H1 (cell line): ENCODE measurements around the gene SORL1-AS1.

ENCODE experiments used
- CTCF ChIA-PET: fragments of 300-600 bp; sonication (Branson Sonifier 250); formaldehyde crosslinking; loops from one replicate; lab custom pipeline; 2021; ENCODE audit not compliant: partially characterized antibody; lab: Charles Lee
- POLR2A ChIA-PET: fragments of 300-600 bp; sonication (Branson Sonifier 250); formaldehyde crosslinking; loops from one replicate; lab custom pipeline; 2021; ENCODE audit warnings: inconsistent platforms; ENCODE audit not compliant: partially characterized antibody; lab: Charles Lee
- DNase-seq, 2 experiments: peaks; one replicate each; pipeline versions ENCODE4 v3.0.0 to v3.0.0-alpha.2; 2010 to 2022; ENCODE audit warnings: low spot score in 2 of 2, low read depth in 1 of 2, mixed read lengths in 1 of 2
- FAIRE-seq: peaks from 2 replicates; lab custom pipeline; 2011; peaks lifted over from hg19 to GRCh38; lab: Jason Lieb, UNC
- H2AFZ ChIP-seq: 2 replicates; pipeline ENCODE4 v1.8.1; 2012; ENCODE audit warnings: low read length, inconsistent platforms
- H2AK5ac ChIP-seq: 2 replicates; pipeline ENCODE4 v1.6.1; 2013; ENCODE audit warnings: low read depth, low read length
- H2BK120ac ChIP-seq: replicated peaks from 2 replicates; pipeline ENCODE3; 2013; ENCODE audit warnings: low read depth, low read length, inconsistent platforms
- H2BK12ac ChIP-seq: 2 replicates; pipeline ENCODE4 v1.6.1; 2013; ENCODE audit warnings: low read depth, low read length
- H2BK15ac ChIP-seq: 2 replicates; pipeline ENCODE4 v1.6.1; 2013; ENCODE audit warnings: low read length
- H2BK20ac ChIP-seq: 2 replicates; pipeline ENCODE4 v1.6.1; 2013; ENCODE audit warnings: low read length
- H2BK5ac ChIP-seq: 2 replicates; pipeline ENCODE4 v1.6.1; 2013; ENCODE audit warnings: low read depth, low read length
- H3K14ac ChIP-seq: 2 replicates; pipeline ENCODE4 v1.6.1; 2013; ENCODE audit warnings: inconsistent platforms; ENCODE audit not compliant: insufficient read length
- H3K18ac ChIP-seq: 2 replicates; pipeline ENCODE4 v1.6.1; 2013; ENCODE audit warnings: low read length; ENCODE audit errors: extremely low read depth
- H3K23ac ChIP-seq: 2 replicates; pipeline ENCODE4 v1.6.1; 2013; ENCODE audit warnings: inconsistent platforms; ENCODE audit not compliant: insufficient read length
- H3K23me2 ChIP-seq: 2 replicates; pipeline ENCODE4 v1.6.1; 2013; ENCODE audit warnings: low read depth, low read length
- H3K27ac ChIP-seq: 2 replicates; pipeline ENCODE4 v1.6.1; 2011; ENCODE audit warnings: low read depth, low read length, inconsistent platforms
- H3K27me3 ChIP-seq, 4 experiments: replicated peaks in 1 of 4; 1 replicate in 1 of 4; 2 replicates in 3 of 4; pipeline versions ENCODE4 v1.6.1 to v1.8.1; 2011 to 2013; ENCODE audit warnings: low read length in 3 of 4, mild to moderate bottlenecking in 3 of 4, inconsistent platforms in 2 of 4, mixed read lengths in 2 of 4, moderate library complexity in 1 of 4; ENCODE audit not compliant: control insufficient read depth in 3 of 4, insufficient read depth in 3 of 4; ENCODE audit errors: extremely low read depth in 1 of 4
- H3K36me3 ChIP-seq, 4 experiments: 2 replicates each; pipeline versions ENCODE4 v1.6.1 to v1.8.1; 2011 to 2013; ENCODE audit warnings: mild to moderate bottlenecking in 4 of 4, low read length in 3 of 4, moderate library complexity in 2 of 4, control low read depth in 1 of 4, inconsistent platforms in 1 of 4; ENCODE audit not compliant: insufficient read depth in 4 of 4, control insufficient read depth in 2 of 4
- H3K4ac ChIP-seq: replicated peaks from 2 replicates; pipeline ENCODE3; 2013; ENCODE audit warnings: low read length, low read depth, mixed read lengths, inconsistent platforms; ENCODE audit not compliant: insufficient read length
- H3K4me1 ChIP-seq, 4 experiments: replicated peaks in 1 of 4; 1 replicate in 1 of 4; 2 replicates in 3 of 4; pipeline versions ENCODE4 v1.6.1 to v1.8.1; 2011 to 2013; ENCODE audit warnings: low read length in 3 of 4, inconsistent platforms in 2 of 4, mixed read lengths in 1 of 4; ENCODE audit not compliant: insufficient read depth in 4 of 4, control insufficient read depth in 3 of 4
- H3K4me2 ChIP-seq, 2 experiments: 2 replicates each; pipeline versions ENCODE4 v1.6.1 to v1.8.1; 2011 to 2013; ENCODE audit warnings: low read depth in 2 of 2, low read length in 2 of 2, control low read depth in 1 of 2, inconsistent platforms in 1 of 2, mild to moderate bottlenecking in 1 of 2; ENCODE audit not compliant: insufficient read depth in 1 of 2
- H3K4me3 ChIP-seq, 4 experiments: fragments of 200-600, 300-600 bp in 1 of 4; sonication (generic), shearing (Covaris generic), sonication (Bioruptor Twin) in 1 of 4; 2 replicates each; pipeline versions ENCODE4 v1.5.1 to v1.8.1; 2011 to 2016; ENCODE audit warnings: low read length in 4 of 4, low read depth in 3 of 4, control low read depth in 2 of 4, inconsistent platforms in 2 of 4, mild to moderate bottlenecking in 2 of 4, mixed read lengths in 1 of 4, moderate library complexity in 1 of 4; ENCODE audit not compliant: insufficient read depth in 2 of 4; ENCODE audit errors: extremely low read depth in 1 of 4
- H3K56ac ChIP-seq: replicated peaks from 2 replicates; pipeline ENCODE3; 2013; ENCODE audit warnings: low read depth, mild to moderate bottlenecking, mixed read lengths, low read length, inconsistent platforms; ENCODE audit not compliant: insufficient read length
- H3K79me1 ChIP-seq: 2 replicates; pipeline ENCODE4 v1.6.1; 2013; ENCODE audit warnings: low read depth, low read length, control low read depth
- H3K79me2 ChIP-seq, 2 experiments: 2 replicates each; pipeline versions ENCODE4 v1.6.1 to v1.8.1; 2012 to 2013; ENCODE audit warnings: low read length in 2 of 2, mild to moderate bottlenecking in 2 of 2, inconsistent platforms in 1 of 2; ENCODE audit not compliant: insufficient read depth in 2 of 2, control insufficient read depth in 1 of 2
- H3K9ac ChIP-seq, 4 experiments: replicated peaks in 1 of 4; 1 replicate in 1 of 4; 2 replicates in 3 of 4; pipeline versions ENCODE4 v1.6.1 to v1.8.1; 2011 to 2013; ENCODE audit warnings: low read depth in 3 of 4, low read length in 3 of 4, control low read depth in 2 of 4, mild to moderate bottlenecking in 2 of 4, moderate library complexity in 2 of 4, inconsistent platforms in 1 of 4; ENCODE audit errors: extremely low read depth in 1 of 4
- H3K9me3 ChIP-seq, 2 experiments: 2 replicates each; pipeline versions ENCODE4 v1.6.1 to v1.8.1; 2012 to 2013; ENCODE audit warnings: mild to moderate bottlenecking in 2 of 2, moderate library complexity in 2 of 2, control low read depth in 1 of 2, inconsistent platforms in 1 of 2, low read depth in 1 of 2, low read length in 1 of 2, mixed read lengths in 1 of 2; ENCODE audit not compliant: insufficient read depth in 2 of 2
- H4K20me1 ChIP-seq, 2 experiments: replicated peaks in 1 of 2; 2 replicates each; pipeline versions ENCODE3 to v1.8.1; 2011 to 2013; ENCODE audit warnings: inconsistent platforms in 2 of 2, low read length in 2 of 2, mild to moderate bottlenecking in 1 of 2; ENCODE audit not compliant: insufficient read depth in 2 of 2, control insufficient read depth in 1 of 2
- H4K5ac ChIP-seq: 2 replicates; pipeline ENCODE4 v1.6.1; 2013; ENCODE audit warnings: low read length, low read depth, mixed read lengths, inconsistent platforms; ENCODE audit not compliant: insufficient read length
- H4K8ac ChIP-seq: 2 replicates; pipeline ENCODE4 v1.8.0; 2013; ENCODE audit warnings: mild to moderate bottlenecking, moderate library complexity, low read length, inconsistent platforms; ENCODE audit not compliant: insufficient read depth; ENCODE audit errors: extremely low read depth
- H4K91ac ChIP-seq: replicated peaks from 2 replicates; pipeline ENCODE3; 2013; ENCODE audit warnings: low read length, mixed read lengths, inconsistent platforms; ENCODE audit not compliant: insufficient read length
- CBX5 ChIP-seq: fragments of 300-800, 300-1000 bp; sonication (generic); IDR thresholded peaks from 2 replicates; pipeline ENCODE4 v1.7.1; 2016; ENCODE audit warnings: antibody characterized with exemption, low read length, low read depth
- GABPA ChIP-seq: IDR thresholded peaks from 2 replicates; pipeline ENCODE4 v1.6.1; 2011; ENCODE audit warnings: mild to moderate bottlenecking, low read length, moderate library complexity, borderline replicate concordance; ENCODE audit not compliant: insufficient read depth
- KDM4A ChIP-seq: IDR thresholded peaks from one replicate; pipeline ENCODE4 v1.7.1; 2012; ENCODE audit warnings: low read depth, mild to moderate bottlenecking, moderate library complexity, low read length, inconsistent platforms; ENCODE audit not compliant: severe bottlenecking
- RBBP5 ChIP-seq: IDR thresholded peaks from 2 replicates; pipeline ENCODE4 v1.7.1; 2012; ENCODE audit warnings: low read depth, mild to moderate bottlenecking, inconsistent platforms, low read length, moderate library complexity, borderline replicate concordance
- RXRA ChIP-seq: IDR thresholded peaks from 2 replicates; pipeline ENCODE4 v1.6.1; 2011; ENCODE audit warnings: low read depth, mild to moderate bottlenecking, low read length, moderate library complexity; ENCODE audit not compliant: insufficient read depth
- SRF ChIP-seq: IDR thresholded peaks from 2 replicates; pipeline ENCODE4 v1.6.1; 2011; ENCODE audit warnings: mild to moderate bottlenecking, low read depth, low read length, moderate library complexity
- TBP ChIP-seq: IDR thresholded peaks from 2 replicates; pipeline ENCODE4 v1.6.1; 2011; ENCODE audit warnings: low read depth, low read length, improper control_type of control experiment
- WGBS, 2 experiments: shearing (Covaris generic) in 1 of 2; methylation state at CpG; one replicate each; pipeline versions ENCODE4 v1.1.6 to v1.1.7; 2013 to 2015; ENCODE audit warnings: low lambda C conversion rate in 2 of 2, mixed read lengths in 2 of 2, inconsistent platforms in 1 of 2, low coverage in 1 of 2, missing lambda C conversion rate in 1 of 2; ENCODE audit not compliant: insufficient replicate concordance in 2 of 2, insufficient coverage in 1 of 2, insufficient read length in 1 of 2; ENCODE audit errors: extremely low coverage in 1 of 2, missing lambda C conversion rate in 1 of 2; 5-methylcytosine and 5-hydroxymethylcytosine counted together
- TF ChIP-seq, protein P1 (sequence below): IDR thresholded peaks from 2 replicates; pipeline ENCODE4 v1.6.1; 2012; ENCODE audit warnings: inconsistent platforms
- TF ChIP-seq, protein P2 (sequence below): IDR thresholded peaks from 2 replicates; pipeline ENCODE4 v1.6.1; 2011; ENCODE audit warnings: low read depth, mild to moderate bottlenecking, low read length; ENCODE audit not compliant: insufficient read depth

SORL1-AS1 gene

GRCh38 chr11:121473064-121473777, 20.5 kb upstream of the SORL1-AS1 start:
- H2AK5ac ChIP-seq: no peak overlapping the region
- H2BK5ac ChIP-seq: no peak overlapping the region
- no peak overlapping the region for H4K8ac ChIP-seq
- no peak overlapping the region for H3K27ac ChIP-seq
- no peak overlapping the region for H4K91ac ChIP-seq
- H3K27me3 ChIP-seq: no peaks in the 10 kb centered on the region
- H3K36me3 ChIP-seq: peaks cover 4 to 11% (median 10%) of the 10 kb centered on the region in 4 experiments
- H4K5ac ChIP-seq: no peak overlapping the region
- H3K9me3 ChIP-seq: no peaks in the 10 kb centered on the region
- no peaks in the 10 kb centered on the region for H3K23me2 ChIP-seq
- H3K4ac ChIP-seq: no peak overlapping the region
- no peak overlapping the region for H3K18ac ChIP-seq
- H3K56ac ChIP-seq: no peak overlapping the region
- H3K4me2 ChIP-seq: no peak overlapping the region
- DNase-seq: no peak
- H3K4me1 ChIP-seq: peaks cover 4 to 15% (median 6%) of the 10 kb centered on the region in 4 experiments
- H3K14ac ChIP-seq: no peak overlapping the region
- H2BK120ac ChIP-seq: no peak overlapping the region
- peaks cover 4% of the 10 kb centered on the region for H3K79me1 ChIP-seq
- H2BK12ac ChIP-seq: no peak overlapping the region
- H4K20me1 ChIP-seq: no peaks in the 10 kb centered on the region
- H3K79me2 ChIP-seq: peaks cover 3 to 52% of the 10 kb centered on the region in 2 experiments; a peak in 3 of 4 replicates
- H3K23ac ChIP-seq: no peak overlapping the region
- FAIRE-seq: no peak
- H3K9ac ChIP-seq: no peak overlapping the region
- ChIA-PET POLR2A (no interaction called here), CTCF (interaction anchor here (1.3 to 2.0 kb wide), 3 partner anchors 16 to 94 kb away, joined by 4 to 5 read pairs (median 4); no protein-coding TSS in a partner anchor)
- H2AFZ ChIP-seq: no peak overlapping the region
- 88% methylated on average over 8 of the region's 8 CpGs; no CpG with 5 or more reads in 1 of the 2 experiments for WGBS, 2 experiments
- H2BK15ac ChIP-seq: no peak overlapping the region
- no peak overlapping the region for H2BK20ac ChIP-seq
- H3K4me3 ChIP-seq: no peak overlapping the region
- TF ChIP-seq TBP: no peak
- no peak for TF ChIP-seq KDM4A
- TF ChIP-seq SRF: no peak
- no peak for TF ChIP-seq CBX5
- TF ChIP-seq RBBP5: no peak
- TF ChIP-seq, protein P1, sequence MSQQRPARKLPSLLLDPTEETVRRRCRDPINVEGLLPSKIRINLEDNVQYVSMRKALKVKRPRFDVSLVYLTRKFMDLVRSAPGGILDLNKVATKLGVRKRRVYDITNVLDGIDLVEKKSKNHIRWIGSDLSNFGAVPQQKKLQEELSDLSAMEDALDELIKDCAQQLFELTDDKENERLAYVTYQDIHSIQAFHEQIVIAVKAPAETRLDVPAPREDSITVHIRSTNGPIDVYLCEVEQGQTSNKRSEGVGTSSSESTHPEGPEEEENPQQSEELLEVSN: no peak
- TF ChIP-seq GABPA: no peak
- TF ChIP-seq RXRA: no peak
- TF ChIP-seq, protein P2, sequence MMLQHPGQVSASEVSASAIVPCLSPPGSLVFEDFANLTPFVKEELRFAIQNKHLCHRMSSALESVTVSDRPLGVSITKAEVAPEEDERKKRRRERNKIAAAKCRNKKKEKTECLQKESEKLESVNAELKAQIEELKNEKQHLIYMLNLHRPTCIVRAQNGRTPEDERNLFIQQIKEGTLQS: no peak
